ENCODE results near the gene CCDC87. TPM values are rescaled to one million over a fixed set of nuclear protein-coding genes. Genes with fewer than 3 reads are reported as not detected.
A peak's percentile ranks its signal among the peaks of the same experiment; 100 is the strongest.

CCDC87 gene
- total and polyA plus RNA-seq, 3 experiments from 2014 or later = 0.20 to 0.27 TPM; not detected in 1

- peaks cover 0 to 3% of the 10 kb centered on the region in 2 donors for H3K27me3 Mint-ChIP-seq
- Histone ChIP-seq H3K4me1 (ENCODE audit: insufficient read depth, low read length) (peaks cover 37% of the 10 kb centered on the region), H3K9me3 (ENCODE audit: low read length) (no peaks in the 10 kb centered on the region), H3K4me3 (ENCODE audit: low read length) (peak overlapping the region; percentile 52), H3K27me3 (ENCODE audit: insufficient read depth, low read length, poor library complexity, severe bottlenecking) (no peaks in the 10 kb centered on the region), H3K27ac (ENCODE audit: low read depth, low read length) (peak overlapping the region; percentile 52), H3K36me3 (ENCODE audit: insufficient read depth, low read length) (peaks cover 29% of the 10 kb centered on the region)
- CTCF ChIA-PET = interaction anchor here (0.8 to 3.5 kb wide), 12 partner anchors 8 to 59 kb away, joined by 3 to 30 read pairs (median 10); partner anchors contain the start of genes CCDC87, CCS, RBM14 and RBM4B
- H3K9me3 Mint-ChIP-seq = no peaks in the 10 kb centered on the region
- H3K4me3 Mint-ChIP-seq = peak overlapping the region; percentile 93 to 100 (median 97)
- DNase-seq = no peak
- POLR2A ChIA-PET = interaction anchor here (0.6 to 5.1 kb wide), 18 partner anchors 9 to 292 kb away, joined by 3 to 153 read pairs (median 6); partner anchors contain the start of genes CCDC87, CCS, RBM14 and RBM4B
- H3K36me3 Mint-ChIP-seq = peaks cover 6 to 63% (median 23%) of the 10 kb centered on the region in 3 donors
- H3K4me1 Mint-ChIP-seq = peaks cover 55 to 66% (median 66%) of the 10 kb centered on the region in 3 donors
- peak overlapping the region; percentile 93 to 99 (median 98) for H3K27ac Mint-ChIP-seq
These were observed 44.8 kb upstream of the CCDC87 start for GRCh38 chr11:66637557-66638176.

GRCh38 chr11:66636411-66636810 lies 43.5 kb upstream of the CCDC87 start:
- Histone ChIP-seq H3K9me3 (ENCODE audit: low read length) (no peaks in the 10 kb centered on the region), H3K4me1 (ENCODE audit: insufficient read depth, low read length) (peaks cover 30% of the 10 kb centered on the region), H3K27ac (ENCODE audit: low read depth, low read length) (no peak overlapping the region), H3K4me3 (ENCODE audit: low read length) (no peak overlapping the region), H3K27me3 (ENCODE audit: insufficient read depth, low read length, poor library complexity, severe bottlenecking) (no peaks in the 10 kb centered on the region), H3K36me3 (ENCODE audit: insufficient read depth, low read length) (peaks cover 17% of the 10 kb centered on the region)
- POLR2A ChIA-PET = interaction anchor here (5.1 kb wide), 1 partner anchor 19 kb away, joined by 153 read pairs; the partner anchor contains the start of gene RBM14
- Mint-ChIP-seq H3K27ac (peak overlapping the region in 7 of 8 donors; percentile 43 to 95 (median 68)), H3K36me3 (peaks cover 5 to 57% (median 22%) of the 10 kb centered on the region in 3 donors), H3K4me1 (peaks cover 47 to 64% (median 62%) of the 10 kb centered on the region in 3 donors), H3K27me3 (peaks cover 0 to 3% of the 10 kb centered on the region in 2 donors), H3K4me3 (peak overlapping the region in 3 of 7 donors; percentile 12 to 53 (median 20)), H3K9me3 (no peaks in the 10 kb centered on the region)
- DNase-seq = no peak
- CTCF ChIA-PET = interaction anchor here (1.4 to 3.5 kb wide), 2 partner anchors 9 to 42 kb away, joined by 4 to 14 read pairs; partner anchors contain the start of gene RBM4B

DNA sequence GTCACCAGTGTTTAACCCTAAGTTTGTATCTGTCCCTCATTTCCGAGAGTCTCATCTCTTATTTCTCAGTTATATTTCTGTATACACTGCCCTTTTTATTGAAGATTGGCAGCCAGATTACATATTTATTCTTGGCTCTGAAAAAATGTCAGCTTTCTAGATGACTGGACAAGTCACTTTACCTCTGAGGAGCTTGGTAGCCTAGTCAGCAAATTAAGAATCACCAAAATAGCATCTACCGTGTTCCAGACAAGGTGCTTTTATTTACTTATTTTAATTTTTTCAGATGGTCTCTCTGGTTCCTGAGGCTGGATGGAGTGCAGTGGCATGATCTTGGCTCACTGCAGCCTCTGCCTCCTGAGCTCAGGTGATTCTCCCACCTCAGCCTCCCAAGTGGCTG lies 40.1 kb upstream of the CCDC87 start:
- peaks cover 21% of the 10 kb centered on the region for H3K36me3 ChIP-seq (ENCODE audit: insufficient read depth, low read length)
- H3K4me1 Mint-ChIP-seq = peaks cover 44 to 59% (median 57%) of the 10 kb centered on the region in 3 donors
- no peaks in the 10 kb centered on the region for H3K9me3 ChIP-seq (ENCODE audit: low read length)
- H3K4me3 ChIP-seq (ENCODE audit: low read length) = no peak overlapping the region
- no peaks in the 10 kb centered on the region for H3K27me3 Mint-ChIP-seq
- peaks cover 5 to 47% (median 16%) of the 10 kb centered on the region in 3 donors for H3K36me3 Mint-ChIP-seq
- H3K9me3 Mint-ChIP-seq = no peaks in the 10 kb centered on the region
- ChIA-PET CTCF (interaction anchor here (1.4 kb wide), 1 partner anchor 12 kb away, joined by 3 read pairs; no protein-coding TSS in a partner anchor), POLR2A (no interaction called here)
- H3K27ac Mint-ChIP-seq = peak overlapping the region in 1 of 8 donors; percentile 50
- no peak for DNase-seq
- H3K4me3 Mint-ChIP-seq = no peak overlapping the region
- peaks cover 26% of the 10 kb centered on the region for H3K4me1 ChIP-seq (ENCODE audit: insufficient read depth, low read length)
- no peaks in the 10 kb centered on the region for H3K27me3 ChIP-seq (ENCODE audit: insufficient read depth, low read length, poor library complexity, severe bottlenecking)
- H3K27ac ChIP-seq (ENCODE audit: low read depth, low read length) = no peak overlapping the region

DNA sequence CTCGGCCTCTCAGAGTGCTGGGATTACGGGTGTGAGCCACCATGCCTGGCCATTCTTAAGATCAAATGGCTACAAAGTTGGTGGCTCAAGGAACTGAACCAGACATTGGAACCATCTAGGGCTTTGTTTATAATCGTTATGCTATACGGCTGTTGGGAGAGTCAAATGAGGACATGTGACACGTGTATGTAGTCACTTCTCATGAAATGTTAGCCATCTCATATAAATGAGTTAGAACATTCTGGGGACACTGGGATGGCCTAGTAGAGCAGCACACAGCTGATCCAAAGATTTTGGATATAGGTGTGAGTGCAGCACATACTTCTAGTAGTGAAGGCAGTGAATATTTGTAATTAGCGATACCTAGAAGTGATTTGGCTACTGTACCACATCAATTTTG lies 39.0 kb upstream of the CCDC87 start:
- no peaks in the 10 kb centered on the region for H3K27me3 Mint-ChIP-seq
- DNase-seq = no peak
- no peaks in the 10 kb centered on the region for H3K9me3 Mint-ChIP-seq
- H3K9me3 ChIP-seq (ENCODE audit: low read length) = no peaks in the 10 kb centered on the region
- peaks cover 32% of the 10 kb centered on the region for H3K36me3 ChIP-seq (ENCODE audit: insufficient read depth, low read length)
- H3K4me1 ChIP-seq (ENCODE audit: insufficient read depth, low read length) = peaks cover 27% of the 10 kb centered on the region
- peak overlapping the region in 4 of 8 donors; percentile 4 to 79 (median 40) for H3K27ac Mint-ChIP-seq
- H3K4me3 Mint-ChIP-seq = peak overlapping the region in 1 of 7 donors; percentile 52
- no peak overlapping the region for H3K27ac ChIP-seq (ENCODE audit: low read depth, low read length)
- CTCF ChIA-PET = interaction anchor here (1.3 kb wide), 1 partner anchor 9 kb away, joined by 3 read pairs; no protein-coding TSS in a partner anchor
- H3K36me3 Mint-ChIP-seq = peaks cover 5 to 56% (median 16%) of the 10 kb centered on the region in 3 donors
- H3K4me1 Mint-ChIP-seq = peaks cover 40 to 60% (median 55%) of the 10 kb centered on the region in 3 donors
- POLR2A ChIA-PET = no interaction called here
- no peak overlapping the region for H3K4me3 ChIP-seq (ENCODE audit: low read length)
- no peaks in the 10 kb centered on the region for H3K27me3 ChIP-seq (ENCODE audit: insufficient read depth, low read length, poor library complexity, severe bottlenecking)

- Histone ChIP-seq H3K27ac (ENCODE audit: low read depth, low read length) (no peak overlapping the region), H3K9me3 (ENCODE audit: low read length) (no peaks in the 10 kb centered on the region), H3K4me1 (ENCODE audit: insufficient read depth, low read length) (peaks cover 46% of the 10 kb centered on the region), H3K36me3 (ENCODE audit: insufficient read depth, low read length) (peaks cover 57% of the 10 kb centered on the region), H3K27me3 (ENCODE audit: insufficient read depth, low read length, poor library complexity, severe bottlenecking) (no peaks in the 10 kb centered on the region), H3K4me3 (ENCODE audit: low read length) (no peak overlapping the region)
- Mint-ChIP-seq H3K9me3 (no peaks in the 10 kb centered on the region), H3K27me3 (peaks cover 0 to 7% of the 10 kb centered on the region in 2 donors), H3K4me3 (no peak overlapping the region), H3K4me1 (peaks cover 38 to 67% (median 52%) of the 10 kb centered on the region in 3 donors), H3K27ac (peak overlapping the region in 4 of 8 donors; percentile 26 to 51 (median 44)), H3K36me3 (peaks cover under 1 to 70% (median 12%) of the 10 kb centered on the region in 3 donors)
- ChIA-PET POLR2A (no interaction called here), CTCF (interaction anchor here (1.4 kb wide), 1 partner anchor 9 kb away, joined by 5 read pairs; the partner anchor contains the start of gene RBM4)
- peak in 1 of 5 donors; percentile 1 for DNase-seq
These were observed 36.5 kb upstream of the CCDC87 start for GRCh38 chr11:66629356-66629755.

- DNase-seq = peak in 1 of 5 donors; percentile 1
- Mint-ChIP-seq H3K4me3 (peak overlapping the region in 1 of 7 donors; percentile 33), H3K4me1 (peaks cover 47 to 75% (median 58%) of the 10 kb centered on the region in 3 donors), H3K36me3 (peaks cover 0 to 79% (median 19%) of the 10 kb centered on the region in 3 donors), H3K9me3 (no peaks in the 10 kb centered on the region), H3K27me3 (peaks cover 0 to 7% of the 10 kb centered on the region in 2 donors), H3K27ac (peak overlapping the region in 4 of 8 donors; percentile 51 to 86 (median 70))
- peaks cover 69% of the 10 kb centered on the region for H3K36me3 ChIP-seq (ENCODE audit: insufficient read depth, low read length)
- H3K27ac ChIP-seq (ENCODE audit: low read depth, low read length) = no peak overlapping the region
- CTCF ChIA-PET = interaction anchor here (2.4 kb wide), 1 partner anchor 10 kb away, joined by 14 read pairs; the partner anchor contains the start of gene RBM4
- no peaks in the 10 kb centered on the region for H3K9me3 ChIP-seq (ENCODE audit: low read length)
- H3K4me3 ChIP-seq (ENCODE audit: low read length) = no peak overlapping the region
- H3K4me1 ChIP-seq (ENCODE audit: insufficient read depth, low read length) = peaks cover 58% of the 10 kb centered on the region
- POLR2A ChIA-PET = interaction anchor here (1.7 kb wide), 2 partner anchors 10 to 11 kb away, joined by 4 to 5 read pairs; partner anchors contain the start of gene RBM4
- H3K27me3 ChIP-seq (ENCODE audit: insufficient read depth, low read length, poor library complexity, severe bottlenecking) = no peaks in the 10 kb centered on the region
These were observed 35.3 kb upstream of the CCDC87 start for GRCh38 chr11:66628061-66628603.

- ChIA-PET CTCF (interaction anchor here (2.4 kb wide), 1 partner anchor 11 kb away, joined by 14 read pairs; the partner anchor contains the start of gene RBM4), POLR2A (interaction anchor here (1.7 kb wide), 2 partner anchors 9 to 11 kb away, joined by 4 to 5 read pairs; partner anchors contain the start of gene RBM4)
- no peaks in the 10 kb centered on the region for H3K9me3 Mint-ChIP-seq
- H3K36me3 ChIP-seq (ENCODE audit: insufficient read depth, low read length) = peaks cover 79% of the 10 kb centered on the region
- no peak overlapping the region for H3K4me3 ChIP-seq (ENCODE audit: low read length)
- peaks cover 0 to 7% of the 10 kb centered on the region in 2 donors for H3K27me3 Mint-ChIP-seq
- peaks cover 65% of the 10 kb centered on the region for H3K4me1 ChIP-seq (ENCODE audit: insufficient read depth, low read length)
- no peak overlapping the region for H3K4me3 Mint-ChIP-seq
- H3K27me3 ChIP-seq (ENCODE audit: insufficient read depth, low read length, poor library complexity, severe bottlenecking) = no peaks in the 10 kb centered on the region
- peak overlapping the region in 2 of 8 donors; percentile 51 to 83 for H3K27ac Mint-ChIP-seq
- no peak overlapping the region for H3K27ac ChIP-seq (ENCODE audit: low read depth, low read length)
- no peaks in the 10 kb centered on the region for H3K9me3 ChIP-seq (ENCODE audit: low read length)
- H3K4me1 Mint-ChIP-seq = peaks cover 56 to 76% (median 64%) of the 10 kb centered on the region in 3 donors
- peaks cover 0 to 84% (median 17%) of the 10 kb centered on the region in 3 donors for H3K36me3 Mint-ChIP-seq
- DNase-seq = peak in 1 of 5 donors; percentile 7
These were observed 34.1 kb upstream of the CCDC87 start for GRCh38 chr11:66626926-66627325.

Measured in CD8-positive, alpha-beta memory T cell (primary cell).